A549 (cell line): ENCODE results near the gene SLC26A8.

Experiments used
- BHLHE40 ChIP-seq: IDR thresholded peaks from 2 replicates; pipeline ENCODE4 v1.6.1; 2012; ENCODE audit warnings: low read depth, low read length, inconsistent platforms
- CHD4 ChIP-seq: fragments of 200-600 bp; sonication (generic); IDR thresholded peaks from 2 replicates; pipeline ENCODE4 v1.6.1; 2016; ENCODE audit warnings: antibody characterized with exemption, mild to moderate bottlenecking, borderline replicate concordance
- CTCF ChIP-seq: fragments of >200 bp; sonication (Bioruptor Twin); formaldehyde crosslinking; IDR thresholded peaks from 3 replicates; pipeline ENCODE4 v1.5.1; 2016
- EP300 ChIP-seq, 2 experiments: fragments of >200 bp; sonication (Bioruptor Twin); formaldehyde crosslinking; IDR thresholded peaks; 2 replicates in 1 of 2; 3 replicates in 1 of 2; pipeline ENCODE4 v1.6.1; 2016 to 2017
- KDM1A ChIP-seq: fragments of 200-600 bp; sonication (generic); IDR thresholded peaks from 2 replicates; pipeline ENCODE4 v1.6.1; 2016; ENCODE audit warnings: low read depth, mild to moderate bottlenecking
- NFE2L2 ChIP-seq: fragments of 150-350 bp; conservative IDR thresholded peaks from 2 replicates; pipeline ENCODE4 v1.6.1; 2014; ENCODE audit warnings: low read length
- NR3C1 ChIP-seq: fragments of >200 bp; sonication (Bioruptor Twin); formaldehyde crosslinking; IDR thresholded peaks from 3 replicates; pipeline ENCODE4 v1.6.1; 2017
- POLR2A ChIP-seq: IDR thresholded peaks from 2 replicates; pipeline ENCODE4 v1.6.1; 2012; ENCODE audit warnings: mild to moderate bottlenecking, low read length

DNA sequence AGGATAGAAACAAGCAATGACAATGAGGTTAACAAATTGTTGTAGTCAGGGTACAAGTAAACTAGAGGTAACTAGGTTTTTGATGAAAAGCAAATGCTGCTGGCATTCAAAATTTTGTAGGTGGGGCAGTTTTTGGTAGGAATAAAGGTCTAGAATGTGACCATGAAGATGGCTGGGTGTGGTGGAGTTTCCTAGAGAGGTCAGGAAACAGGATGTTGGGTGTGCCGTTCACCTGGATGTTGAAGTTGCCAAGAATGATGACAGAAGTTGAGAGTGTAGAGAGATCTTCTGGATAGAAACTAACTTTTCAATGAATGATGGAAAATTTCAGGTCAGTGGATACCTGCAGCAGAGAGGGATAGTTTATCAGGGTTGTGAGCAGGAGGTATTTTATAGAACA is 25.9 kb upstream of the SLC26A8 start:
- TF ChIP-seq CTCF (no peak), POLR2A (no peak), KDM1A (no peak), BHLHE40 (no peak), CHD4 (no peak), NR3C1 (no peak), NFE2L2 (no peak), EP300 (IDR thresholded peaks at IDR 0.05) (no peak)
